GM19467 (cell line): Measurements from ENCODE around the gene KIF3A.
A peak's percentile ranks its signal among the peaks of the same experiment; 100 is the strongest.

Source experiments
- ATAC-seq: cut with Tn5 transposase; IDR thresholded peaks from one replicate; pipeline ENCODE4 v1.9.1; 2021; ENCODE audit warnings: mild to moderate bottlenecking, moderate library complexity; ENCODE audit not compliant: unreplicated experiment

The KIF3A gene

DNA sequence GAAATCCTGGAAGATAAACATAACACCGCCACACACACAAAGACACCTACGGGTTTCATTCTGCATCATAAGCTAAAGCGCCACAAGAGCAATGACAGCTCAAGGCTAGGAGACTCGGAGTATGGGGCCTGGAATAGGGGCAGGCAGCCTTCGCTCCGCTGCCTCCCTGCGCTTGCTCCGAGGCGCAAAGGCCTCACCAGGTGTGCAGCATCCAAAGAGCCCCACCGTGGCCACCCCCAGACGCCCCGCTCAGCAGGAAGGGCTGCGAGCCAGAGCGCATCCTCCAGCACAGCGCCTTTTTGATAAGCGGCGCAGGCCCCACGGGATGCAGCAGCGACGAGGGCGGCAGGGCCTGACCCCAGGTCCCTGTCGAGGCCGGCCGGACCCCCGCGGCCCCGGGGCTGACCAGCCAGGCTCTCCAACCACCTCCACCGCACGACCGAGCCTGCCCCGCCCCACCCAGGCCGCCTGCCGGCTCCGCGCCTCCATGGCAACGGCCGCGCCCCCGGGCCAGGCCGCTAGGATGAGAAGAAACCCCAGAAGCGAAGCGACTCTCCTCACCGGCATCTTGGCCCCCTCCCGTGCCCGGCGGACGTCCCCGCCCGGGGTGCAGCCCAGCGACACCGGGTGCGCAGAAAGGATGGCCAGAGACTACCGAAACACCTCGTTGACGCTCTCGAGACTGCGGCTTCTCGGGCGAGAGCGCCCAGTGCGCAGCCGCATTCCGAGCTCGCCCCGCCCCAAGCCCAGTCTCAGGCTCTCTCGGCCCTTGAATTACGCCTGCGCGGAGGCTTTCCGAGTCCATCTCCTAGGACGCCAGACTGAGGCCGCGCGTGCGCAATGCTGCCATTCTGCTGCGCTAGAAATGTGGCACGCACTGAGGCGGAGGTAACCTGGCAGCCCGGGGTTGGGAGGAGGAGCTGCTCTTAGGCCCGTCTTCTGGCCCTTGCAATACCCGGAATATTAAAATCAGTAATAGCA, at the start of gene KIF3A:
Gene KIF3A (minus strand): TSS at position 694 of the 981 bp plus-strand sequence. CDS start 127 bp downstream, at position 567.
- ATAC-seq = peak; percentile 90

- ATAC-seq = no peak
These were observed 49.7 kb upstream of the KIF3A start for GRCh38 chr5:132787076-132787475.

- ATAC-seq = no peak
These were observed 48.5 kb upstream of the KIF3A start for GRCh38 chr5:132785864-132786263.

GRCh38 chr5:132785365-132785764, 48.0 kb upstream of the KIF3A start:
- ATAC-seq = no peak

- no peak for ATAC-seq
These were observed 44.8 kb upstream of the KIF3A start for GRCh38 chr5:132782101-132782500.

DNA sequence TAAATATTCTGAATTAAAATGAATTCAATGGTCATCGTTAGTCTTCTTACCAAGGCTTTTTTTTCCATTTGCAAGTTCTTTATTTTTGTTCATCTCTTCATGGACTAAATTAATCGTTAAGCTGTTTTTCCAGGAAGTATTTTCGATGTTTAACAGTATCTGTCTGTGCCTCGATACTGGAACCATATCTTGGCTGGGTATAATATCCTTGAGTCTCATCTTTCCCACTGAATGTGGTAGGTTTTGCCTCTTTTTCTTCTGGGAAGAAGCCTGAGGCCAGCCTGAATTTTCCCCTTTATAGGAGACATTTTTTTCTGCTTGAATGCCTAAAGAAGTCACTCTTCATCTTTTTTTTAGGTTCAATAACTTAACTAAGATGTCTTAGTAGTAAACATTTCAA, 43.7 kb upstream of the KIF3A start:
- no peak for ATAC-seq

- no peak for ATAC-seq
These were observed 43.2 kb upstream of the KIF3A start for GRCh38 chr5:132780577-132780976.

DNA sequence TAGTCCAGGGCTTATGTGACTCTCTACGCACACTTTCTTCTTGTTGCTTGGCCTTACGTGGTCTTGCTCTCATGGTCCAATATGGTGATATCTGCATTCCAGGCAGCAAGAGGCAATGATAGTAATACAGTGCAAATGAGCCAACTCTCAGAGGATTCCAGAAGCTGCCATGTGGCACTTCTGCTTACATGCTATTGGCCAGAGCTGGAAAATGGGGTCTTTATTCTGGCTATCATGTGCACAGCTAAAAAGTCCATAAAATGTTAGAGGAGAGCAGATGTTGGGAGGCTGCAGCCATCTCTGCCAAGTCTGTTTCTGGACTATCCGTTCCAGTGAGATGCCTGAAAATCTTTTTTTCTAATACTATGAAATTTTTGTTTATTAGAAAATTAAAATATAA, 42.6 kb upstream of the KIF3A start:
- no peak for ATAC-seq

- no peak for ATAC-seq
These were observed 41.5 kb upstream of the KIF3A start for GRCh38 chr5:132778856-132779255.

GRCh38 chr5:132778129-132778528, 40.8 kb upstream of the KIF3A start:
- no peak for ATAC-seq

DNA sequence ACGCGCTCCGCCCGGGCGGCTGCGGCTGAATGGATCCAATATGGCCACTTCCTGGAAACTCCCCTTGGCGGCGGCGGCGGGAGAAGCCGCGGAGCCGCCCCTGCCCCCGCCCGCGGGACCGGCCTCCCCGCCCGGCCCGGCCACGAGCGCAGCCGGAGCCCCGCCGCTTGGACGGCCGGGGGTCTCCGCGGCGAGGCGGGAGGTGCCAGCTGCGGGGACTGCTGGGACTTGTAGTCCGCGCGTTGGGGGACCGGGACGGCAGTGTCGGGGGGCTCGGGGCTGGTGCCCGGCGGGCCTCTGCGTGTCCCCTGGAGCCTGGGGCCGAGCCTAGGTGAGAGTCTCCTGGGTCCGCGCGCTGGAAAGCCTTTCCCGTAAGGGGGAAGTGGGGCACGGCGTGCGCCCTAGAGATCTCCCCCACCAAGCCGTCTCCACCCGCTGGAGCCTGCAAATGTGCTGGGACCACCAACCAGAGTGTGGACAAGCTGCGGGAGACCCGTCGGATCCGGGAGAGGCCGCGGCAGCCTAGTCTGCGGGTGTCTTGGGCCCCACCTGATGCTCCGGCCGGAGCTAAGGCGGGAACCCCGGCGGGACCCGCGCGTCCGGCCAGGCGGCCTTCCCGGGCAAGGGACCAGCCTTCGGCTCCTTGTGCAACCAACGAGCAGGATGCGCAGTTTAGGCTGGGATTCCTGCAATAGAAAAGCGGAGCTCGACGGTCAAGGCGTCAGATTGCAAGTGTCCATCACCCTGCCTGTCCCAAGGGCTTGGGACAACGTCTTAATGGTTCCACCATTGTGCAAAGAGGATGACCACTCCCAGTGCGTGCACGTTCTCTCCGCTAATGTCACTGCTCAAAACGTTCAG, 40.1 kb upstream of the KIF3A start, which contains the start of gene SEPTIN8:
Gene SEPTIN8 (minus strand): TSS at position 31 of the 861 bp plus-strand sequence. CDS start 102 bp downstream, outside the sequence.
- peak; percentile 62 for ATAC-seq

GRCh38 chr5:132776938-132777208, 39.5 kb upstream of the KIF3A start:
- ATAC-seq = peak; percentile 27

DNA sequence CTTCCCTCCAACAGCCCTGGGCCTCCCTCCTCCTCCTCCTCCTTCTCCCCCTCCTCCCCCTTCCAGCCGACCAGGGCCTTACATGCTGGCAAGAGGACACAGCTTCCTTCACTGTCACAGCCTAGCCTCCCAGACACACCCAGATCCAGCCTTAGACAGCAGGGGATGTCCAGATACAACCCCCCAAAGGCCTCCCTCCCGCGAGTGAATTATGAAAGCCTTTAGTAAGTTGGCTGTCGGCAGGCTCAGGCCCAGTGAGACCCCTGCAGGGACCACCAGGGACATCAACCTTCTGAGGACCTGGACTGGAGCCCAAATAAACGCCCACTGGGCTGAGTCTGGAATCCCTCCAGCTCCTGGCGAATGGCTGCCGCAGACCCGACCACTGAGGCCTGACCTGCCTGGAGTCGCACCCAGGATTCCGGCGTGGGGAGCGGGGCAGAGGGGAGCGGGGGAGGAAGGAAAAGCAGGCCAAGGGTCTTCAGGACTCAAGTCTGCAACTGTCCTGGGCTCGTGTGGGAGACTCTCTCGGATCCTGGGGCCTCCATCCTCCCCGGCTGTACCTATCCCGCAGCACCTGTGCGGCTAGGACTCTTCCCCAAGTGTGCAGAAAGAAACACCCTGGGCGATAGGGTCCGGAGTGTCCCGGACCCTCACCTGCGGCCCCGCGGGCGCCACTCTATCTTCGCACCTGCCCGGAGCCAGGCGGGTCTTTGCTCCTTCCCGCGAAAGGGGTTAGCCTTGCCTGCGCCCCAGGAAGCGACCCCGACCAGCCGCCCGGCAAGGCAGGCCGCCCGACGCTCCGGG, 39.0 kb upstream of the KIF3A start:
- ATAC-seq = peak; percentile 9

GRCh38 chr5:132775476-132775961, 38.2 kb upstream of the KIF3A start:
- ATAC-seq = no peak

GRCh38 chr5:132774896-132775295, 37.5 kb upstream of the KIF3A start:
- ATAC-seq = no peak

DNA sequence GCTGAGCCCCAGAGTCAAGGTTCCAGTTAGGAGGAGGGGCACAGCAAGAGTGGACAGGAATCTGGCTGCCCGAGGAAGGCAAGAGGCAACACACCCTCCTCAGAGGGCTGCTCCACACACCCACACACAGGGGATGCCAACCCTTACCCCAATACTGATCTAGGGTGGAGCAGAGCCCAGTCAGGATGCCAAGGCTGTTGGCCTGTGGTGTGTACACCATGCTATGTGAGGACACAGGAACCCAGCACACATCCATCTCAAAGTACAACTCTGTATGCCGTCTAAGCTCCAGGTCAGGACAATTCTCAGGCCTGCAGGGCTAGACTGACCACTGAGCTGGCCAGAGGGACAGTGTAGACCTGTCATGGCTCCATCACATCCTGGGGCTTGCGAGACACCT, 37.1 kb upstream of the KIF3A start:
- ATAC-seq = no peak

DNA sequence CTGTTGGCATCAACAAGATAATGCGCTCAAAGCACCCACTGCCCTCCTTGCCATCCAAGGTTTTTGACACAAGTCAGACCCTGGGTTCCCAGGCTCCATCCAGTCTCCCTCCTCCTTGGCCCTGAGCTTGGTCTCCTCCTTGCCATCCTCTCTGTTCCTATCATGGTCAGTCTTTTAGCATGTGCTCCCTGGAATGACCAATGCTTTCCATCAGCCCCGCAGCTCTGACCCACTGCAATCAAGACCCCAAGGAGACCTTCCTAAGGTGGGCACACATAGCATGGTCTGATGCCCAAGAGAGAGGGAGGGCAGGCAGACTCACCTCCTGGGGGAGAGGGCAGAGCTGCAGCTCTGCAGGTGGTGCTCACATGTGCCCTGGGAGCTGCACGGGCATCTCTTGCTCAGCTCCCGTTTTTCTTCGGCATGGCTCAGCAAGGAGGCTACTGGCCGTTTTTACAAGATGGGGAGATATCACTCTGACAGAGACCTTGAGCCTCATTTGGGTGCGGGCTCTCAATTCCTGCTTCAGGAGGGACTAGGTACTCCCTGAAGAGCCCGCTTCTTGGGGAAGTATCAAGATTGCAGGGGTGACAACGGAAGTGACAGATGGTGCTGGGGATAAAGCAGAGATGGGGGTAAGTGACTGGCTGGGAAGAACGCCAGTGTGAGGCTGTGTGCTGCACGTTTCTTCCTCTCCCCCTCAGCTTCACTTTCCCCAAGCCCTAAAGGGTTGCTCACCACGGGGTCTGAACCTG, 36.4 kb upstream of the KIF3A start:
- ATAC-seq = no peak

GRCh38 chr5:132773114-132773513, 35.8 kb upstream of the KIF3A start:
- ATAC-seq = no peak

DNA sequence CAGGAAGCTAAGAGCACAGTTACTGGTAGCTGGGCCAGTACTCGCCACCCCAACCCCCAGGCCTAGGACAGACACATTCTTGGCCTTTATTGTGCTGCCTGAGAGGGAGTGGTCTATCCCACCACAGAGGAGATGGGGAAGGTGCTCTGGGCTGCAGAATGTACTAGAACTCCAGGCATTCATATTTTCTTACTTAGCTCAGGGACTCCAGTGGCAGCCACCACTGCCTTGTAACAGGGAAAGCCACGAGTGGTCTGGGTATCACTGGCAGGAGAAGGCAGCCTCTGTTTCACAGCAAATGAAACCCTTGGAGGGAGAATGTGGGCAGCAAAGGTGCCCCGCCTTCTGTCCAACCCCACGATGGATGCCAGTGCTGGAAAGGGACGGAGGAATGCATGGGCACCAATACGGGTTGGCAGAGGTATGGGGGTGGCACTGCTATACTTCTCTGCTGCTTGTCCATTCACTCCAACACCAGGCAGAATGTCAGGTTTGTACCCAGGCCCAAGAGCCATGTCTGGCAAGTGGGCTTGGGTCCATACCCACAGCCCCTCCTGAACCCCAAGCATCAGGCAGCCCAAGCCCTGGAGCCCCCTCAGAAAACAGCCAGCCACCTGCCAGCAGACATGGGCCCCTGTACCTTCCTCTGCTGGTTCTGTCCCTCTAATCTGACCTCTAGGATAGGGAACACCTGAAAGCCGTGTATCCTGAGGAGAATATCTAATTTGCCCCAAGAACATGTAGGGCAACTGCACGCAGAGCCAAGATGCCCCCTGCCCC, 35.1 kb upstream of the KIF3A start:
- no peak for ATAC-seq
